ENCODE data around the gene FGD6.
"Not testable (repeated sequence)": the region's sequence is repeated elsewhere in the genome, so short reads cannot be mapped to it uniquely, and the experiment has no call there.

FGD6 gene

GRCh38 chr12:95142431-95143151, 74.7 kb downstream of the FGD6 start:
- in situ Hi-C loops (cut with MboI; ENCODE audit: low sequenced_read_pairs, unreplicated experiment): no loop called here
- TF ChIP-seq, protein P1, sequence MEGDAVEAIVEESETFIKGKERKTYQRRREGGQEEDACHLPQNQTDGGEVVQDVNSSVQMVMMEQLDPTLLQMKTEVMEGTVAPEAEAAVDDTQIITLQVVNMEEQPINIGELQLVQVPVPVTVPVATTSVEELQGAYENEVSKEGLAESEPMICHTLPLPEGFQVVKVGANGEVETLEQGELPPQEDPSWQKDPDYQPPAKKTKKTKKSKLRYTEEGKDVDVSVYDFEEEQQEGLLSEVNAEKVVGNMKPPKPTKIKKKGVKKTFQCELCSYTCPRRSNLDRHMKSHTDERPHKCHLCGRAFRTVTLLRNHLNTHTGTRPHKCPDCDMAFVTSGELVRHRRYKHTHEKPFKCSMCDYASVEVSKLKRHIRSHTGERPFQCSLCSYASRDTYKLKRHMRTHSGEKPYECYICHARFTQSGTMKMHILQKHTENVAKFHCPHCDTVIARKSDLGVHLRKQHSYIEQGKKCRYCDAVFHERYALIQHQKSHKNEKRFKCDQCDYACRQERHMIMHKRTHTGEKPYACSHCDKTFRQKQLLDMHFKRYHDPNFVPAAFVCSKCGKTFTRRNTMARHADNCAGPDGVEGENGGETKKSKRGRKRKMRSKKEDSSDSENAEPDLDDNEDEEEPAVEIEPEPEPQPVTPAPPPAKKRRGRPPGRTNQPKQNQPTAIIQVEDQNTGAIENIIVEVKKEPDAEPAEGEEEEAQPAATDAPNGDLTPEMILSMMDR (IDR thresholded peaks at IDR 0.05; ENCODE audit: borderline replicate concordance, control extremely low read depth, extremely low read depth, insufficient read depth, missing control alignments): no peak
- DNase-seq (ENCODE audit: low spot score): no peak

GRCh38 chr12:95141310-95141709, 76.0 kb downstream of the FGD6 start:
- DNase-seq (ENCODE audit: low spot score): no peak
- in situ Hi-C loops (cut with MboI; ENCODE audit: low sequenced_read_pairs, unreplicated experiment): no loop called here
- TF ChIP-seq, protein P1 (IDR thresholded peaks at IDR 0.05; ENCODE audit: borderline replicate concordance, control extremely low read depth, extremely low read depth, insufficient read depth, missing control alignments): no peak

DNA sequence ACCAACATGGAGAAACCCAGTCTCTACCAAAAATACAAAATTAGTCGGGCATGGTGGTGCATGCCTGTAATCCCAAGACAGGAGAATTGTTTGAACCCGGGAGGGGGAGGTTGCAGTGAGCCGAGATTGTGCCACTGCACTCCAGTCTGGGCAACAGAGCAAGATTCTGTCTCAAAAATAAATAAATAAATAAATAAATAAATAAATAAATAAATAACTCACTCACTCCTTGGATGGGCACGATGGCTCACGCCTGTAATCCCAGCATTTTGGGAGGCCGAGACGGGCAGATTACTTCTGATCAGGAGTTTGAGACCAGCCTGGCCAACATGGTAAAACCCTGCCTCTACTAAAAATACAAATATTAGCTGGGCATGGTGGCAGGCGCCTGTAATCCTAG, 79.2 kb downstream of the FGD6 start:
- in situ Hi-C loops (cut with MboI; ENCODE audit: low sequenced_read_pairs, unreplicated experiment): not testable (repeated sequence)

GRCh38 chr12:95136598-95136997, 80.7 kb downstream of the FGD6 start:
- no peak for DNase-seq (ENCODE audit: low spot score)
- TF ChIP-seq, protein P1 (IDR thresholded peaks at IDR 0.05; ENCODE audit: borderline replicate concordance, control extremely low read depth, extremely low read depth, insufficient read depth, missing control alignments): no peak
- in situ Hi-C loops (cut with MboI; ENCODE audit: low sequenced_read_pairs, unreplicated experiment): no loop called here

More for the DNA sequence above, 79.2 kb downstream of the FGD6 start:
- not testable (repeated sequence) for DNase-seq (ENCODE audit: low spot score)

- no peak for DNase-seq (ENCODE audit: low spot score)
- TF ChIP-seq, protein P1 (IDR thresholded peaks at IDR 0.05; ENCODE audit: borderline replicate concordance, control extremely low read depth, extremely low read depth, insufficient read depth, missing control alignments): no peak
- in situ Hi-C loops (cut with MboI; ENCODE audit: low sequenced_read_pairs, unreplicated experiment): no loop called here
Measured at GRCh38 chr12:95134085-95134484, 83.2 kb downstream of the FGD6 start.

DNA sequence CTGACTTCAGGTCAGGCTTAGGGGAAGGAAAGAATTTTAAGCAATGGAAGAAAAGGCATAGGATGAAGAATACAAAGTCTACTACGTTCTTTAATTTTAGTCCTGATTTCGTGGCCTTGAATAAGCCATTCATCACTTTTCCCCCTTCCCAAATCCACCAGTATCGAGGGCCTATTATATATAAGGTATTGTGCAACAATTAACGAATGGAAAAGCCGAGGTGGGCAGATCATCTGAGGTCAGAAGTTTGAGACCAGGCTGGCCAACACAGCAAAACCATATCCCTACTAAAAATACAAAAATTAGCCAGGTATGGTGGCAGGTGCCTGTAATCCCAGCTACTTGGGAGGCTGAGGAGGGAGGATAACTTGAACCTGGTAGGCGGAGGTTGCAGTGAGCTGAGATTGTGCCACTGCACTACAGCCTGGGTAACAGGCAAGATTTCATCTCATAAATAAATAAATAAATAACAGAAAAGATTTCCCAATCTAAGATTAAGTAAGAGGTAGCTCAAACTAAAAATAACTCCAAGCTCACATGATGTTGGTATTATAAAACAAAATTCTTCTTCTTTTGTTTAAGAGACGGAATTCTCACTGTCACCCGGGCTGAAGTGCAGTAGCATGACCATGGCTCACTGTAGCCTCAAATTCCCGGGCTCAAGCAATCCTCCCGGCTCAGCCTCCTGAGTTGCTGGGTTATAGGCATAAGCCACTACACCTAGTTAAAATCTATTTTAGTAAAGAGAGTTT, 85.5 kb downstream of the FGD6 start:
- TF ChIP-seq, protein P1 (IDR thresholded peaks at IDR 0.05; ENCODE audit: borderline replicate concordance, control extremely low read depth, extremely low read depth, insufficient read depth, missing control alignments): no peak
- in situ Hi-C loops (cut with MboI; ENCODE audit: low sequenced_read_pairs, unreplicated experiment): no loop called here
- DNase-seq (ENCODE audit: low spot score): no peak

- in situ Hi-C loops (cut with MboI; ENCODE audit: low sequenced_read_pairs, unreplicated experiment): no loop called here
- TF ChIP-seq, protein P1 (IDR thresholded peaks at IDR 0.05; ENCODE audit: borderline replicate concordance, control extremely low read depth, extremely low read depth, insufficient read depth, missing control alignments): no peak
- no peak for DNase-seq (ENCODE audit: low spot score)
Measured at GRCh38 chr12:95130096-95130495, 87.2 kb downstream of the FGD6 start.
